Measurements from ENCODE around the gene TAF4.
"Not testable (repeated sequence)": the region's sequence is repeated elsewhere in the genome, so short reads cannot be mapped to it uniquely, and the experiment has no call there.

TAF4 gene

DNA sequence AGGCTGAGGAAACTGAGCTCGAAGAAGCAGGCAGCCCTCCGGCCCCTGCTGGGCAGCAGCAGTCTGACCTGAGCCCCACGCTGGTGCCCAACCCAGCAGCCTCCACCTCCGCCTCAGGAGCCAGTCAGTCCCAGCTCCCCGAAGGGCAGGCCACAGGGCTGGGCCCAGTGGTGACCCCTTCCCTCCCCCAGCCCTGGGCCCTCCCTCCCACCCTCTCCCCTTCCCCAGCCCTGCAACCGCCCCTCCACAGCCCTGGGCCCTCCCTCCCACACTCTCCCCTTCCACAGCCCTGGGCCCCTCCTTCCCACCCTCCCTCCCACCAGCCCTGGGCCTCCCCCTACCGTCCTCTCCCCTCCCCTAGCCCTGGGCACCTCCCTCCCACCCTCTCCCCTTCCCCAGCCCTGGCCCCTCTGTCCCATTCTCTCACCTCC, 115.0 kb downstream of the TAF4 start:
- ChIA-PET CTCF (no interaction called here), POLR2A (no interaction called here)
- TF ChIP-seq, protein P1, sequence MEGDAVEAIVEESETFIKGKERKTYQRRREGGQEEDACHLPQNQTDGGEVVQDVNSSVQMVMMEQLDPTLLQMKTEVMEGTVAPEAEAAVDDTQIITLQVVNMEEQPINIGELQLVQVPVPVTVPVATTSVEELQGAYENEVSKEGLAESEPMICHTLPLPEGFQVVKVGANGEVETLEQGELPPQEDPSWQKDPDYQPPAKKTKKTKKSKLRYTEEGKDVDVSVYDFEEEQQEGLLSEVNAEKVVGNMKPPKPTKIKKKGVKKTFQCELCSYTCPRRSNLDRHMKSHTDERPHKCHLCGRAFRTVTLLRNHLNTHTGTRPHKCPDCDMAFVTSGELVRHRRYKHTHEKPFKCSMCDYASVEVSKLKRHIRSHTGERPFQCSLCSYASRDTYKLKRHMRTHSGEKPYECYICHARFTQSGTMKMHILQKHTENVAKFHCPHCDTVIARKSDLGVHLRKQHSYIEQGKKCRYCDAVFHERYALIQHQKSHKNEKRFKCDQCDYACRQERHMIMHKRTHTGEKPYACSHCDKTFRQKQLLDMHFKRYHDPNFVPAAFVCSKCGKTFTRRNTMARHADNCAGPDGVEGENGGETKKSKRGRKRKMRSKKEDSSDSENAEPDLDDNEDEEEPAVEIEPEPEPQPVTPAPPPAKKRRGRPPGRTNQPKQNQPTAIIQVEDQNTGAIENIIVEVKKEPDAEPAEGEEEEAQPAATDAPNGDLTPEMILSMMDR (IDR thresholded peaks at IDR 0.05; ENCODE audit: control extremely low read depth, extremely low read depth, low read depth, missing control alignments) = no peak
- no peak for DNase-seq (ENCODE audit: extremely low spot score)

DNA sequence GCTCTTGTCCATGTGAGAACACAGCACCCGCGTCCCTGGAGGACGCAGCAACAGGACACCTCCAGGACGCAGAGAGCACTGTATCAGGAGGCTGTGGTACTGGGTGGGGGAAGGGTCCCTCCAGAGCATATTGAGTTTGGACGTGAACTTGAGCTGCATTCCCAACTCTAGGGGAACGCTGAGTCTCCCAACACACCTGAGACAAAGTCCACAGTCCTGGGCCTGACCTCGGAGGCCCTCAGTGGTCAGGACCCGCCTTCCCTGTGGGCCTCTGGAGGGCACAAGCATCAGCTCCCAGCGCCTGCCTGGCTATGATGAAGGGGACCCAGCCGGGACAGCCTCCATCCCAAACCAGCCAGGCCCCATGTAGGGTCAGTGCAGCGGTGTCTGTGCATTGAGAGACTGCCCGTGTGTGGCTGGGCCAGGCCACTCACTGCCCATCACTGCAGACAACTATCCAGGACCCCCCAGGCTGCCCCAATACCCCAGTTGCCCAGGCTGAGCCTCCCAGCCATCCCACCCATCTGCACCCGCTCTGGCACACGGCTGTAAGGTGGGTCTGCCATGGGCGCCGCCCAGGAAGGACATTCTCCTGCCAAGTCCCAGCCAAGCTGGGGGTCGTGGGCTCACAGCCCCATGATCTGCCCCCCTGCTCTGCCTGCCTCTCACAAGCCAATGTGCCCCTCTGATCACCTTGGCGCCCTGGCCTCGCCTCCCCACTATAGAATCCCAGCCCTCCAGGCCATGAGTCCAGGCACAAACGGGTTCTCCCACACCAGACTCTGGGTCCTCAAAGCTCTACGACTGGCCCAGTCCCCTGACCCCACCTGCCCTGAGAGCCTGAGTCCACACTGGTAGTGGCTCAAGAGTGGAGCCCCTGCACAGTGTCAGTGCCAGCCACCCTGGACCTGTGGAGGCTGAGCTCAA, 115.7 kb downstream of the TAF4 start:
- DNase-seq (ENCODE audit: extremely low spot score) = no peak
- TF ChIP-seq, protein P1 (IDR thresholded peaks at IDR 0.05; ENCODE audit: control extremely low read depth, extremely low read depth, low read depth, missing control alignments) = no peak
- POLR2A ChIA-PET = no interaction called here
- CTCF ChIA-PET = no interaction called here

DNA sequence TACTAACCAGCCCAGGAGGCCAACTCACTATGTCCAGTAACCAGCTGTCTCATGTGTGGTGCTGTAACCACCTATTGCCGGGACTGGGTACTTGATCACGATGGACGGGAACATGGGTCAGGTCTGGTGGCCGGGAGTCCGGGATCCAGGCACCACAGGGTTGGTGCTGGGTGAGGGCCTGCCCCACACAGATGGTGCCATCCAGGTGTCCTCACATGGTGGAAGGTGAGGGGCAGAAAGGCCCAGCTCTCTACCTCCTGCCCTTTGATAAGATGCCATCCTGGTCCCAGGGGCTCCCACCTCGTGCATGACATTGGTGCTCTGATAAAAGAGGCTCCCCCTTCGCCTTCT, 116.3 kb downstream of the TAF4 start:
- ChIA-PET CTCF (no interaction called here), POLR2A (no interaction called here)
- no peak for DNase-seq (ENCODE audit: extremely low spot score)
- TF ChIP-seq, protein P1 (IDR thresholded peaks at IDR 0.05; ENCODE audit: control extremely low read depth, extremely low read depth, low read depth, missing control alignments) = no peak

- ChIA-PET CTCF (no interaction called here), POLR2A (no interaction called here)
- DNase-seq (ENCODE audit: extremely low spot score) = no peak
- TF ChIP-seq, protein P1 (IDR thresholded peaks at IDR 0.05; ENCODE audit: control extremely low read depth, extremely low read depth, low read depth, missing control alignments) = no peak
Measured at GRCh38 chr20:61948586-61949362, 116.9 kb downstream of the TAF4 start.

GRCh38 chr20:61948056-61948455, 117.6 kb downstream of the TAF4 start:
- DNase-seq (ENCODE audit: extremely low spot score); CTCF ChIA-PET; POLR2A ChIA-PET: not testable (repeated sequence)

DNA sequence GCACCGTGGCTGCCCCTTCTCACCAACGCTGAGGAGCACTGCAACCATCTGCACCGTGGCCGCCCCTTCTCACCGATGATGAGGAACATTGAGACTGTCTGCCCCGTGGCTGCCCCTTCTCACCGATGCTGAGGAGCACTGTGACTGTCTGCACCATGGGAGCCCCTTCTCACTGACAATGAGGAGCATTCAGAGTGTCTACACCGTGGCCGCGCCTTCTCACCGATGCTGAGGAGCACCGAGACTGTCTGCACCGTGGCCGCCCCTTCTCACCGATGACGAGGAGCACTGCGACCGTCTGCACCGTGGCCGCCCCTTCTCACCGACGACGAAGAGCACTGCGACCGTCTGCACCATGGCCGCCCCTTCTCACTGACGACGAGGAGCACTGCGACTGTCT, 120.2 kb downstream of the TAF4 start:
- CTCF ChIA-PET, POLR2A ChIA-PET: not testable (repeated sequence)

GRCh38 chr20:61944967-61945366, 120.7 kb downstream of the TAF4 start:
- DNase-seq (ENCODE audit: extremely low spot score); CTCF ChIA-PET; POLR2A ChIA-PET: not testable (repeated sequence)

More for the DNA sequence above, 120.2 kb downstream of the TAF4 start:
- DNase-seq (ENCODE audit: extremely low spot score) = not testable (repeated sequence)

GRCh38 chr20:61942526-61942925, 123.2 kb downstream of the TAF4 start:
- ChIA-PET CTCF (no interaction called here), POLR2A (no interaction called here)
- no peak for DNase-seq (ENCODE audit: extremely low spot score)
- TF ChIP-seq, protein P1 (IDR thresholded peaks at IDR 0.05; ENCODE audit: control extremely low read depth, extremely low read depth, low read depth, missing control alignments) = no peak
